Embryonic facial prominence (tissue), 1 donor: ENCODE results near the gene RIMS1.

Experiments
- DNase-seq: peaks from one replicate; pipeline ENCODE4 v3.0.0-alpha.2; 2016; ENCODE audit errors: extremely low spot score

RIMS1 gene

GRCh38 chr6:72245565-72245964 is 359.2 kb downstream of the RIMS1 start:
- no peak for DNase-seq

DNA sequence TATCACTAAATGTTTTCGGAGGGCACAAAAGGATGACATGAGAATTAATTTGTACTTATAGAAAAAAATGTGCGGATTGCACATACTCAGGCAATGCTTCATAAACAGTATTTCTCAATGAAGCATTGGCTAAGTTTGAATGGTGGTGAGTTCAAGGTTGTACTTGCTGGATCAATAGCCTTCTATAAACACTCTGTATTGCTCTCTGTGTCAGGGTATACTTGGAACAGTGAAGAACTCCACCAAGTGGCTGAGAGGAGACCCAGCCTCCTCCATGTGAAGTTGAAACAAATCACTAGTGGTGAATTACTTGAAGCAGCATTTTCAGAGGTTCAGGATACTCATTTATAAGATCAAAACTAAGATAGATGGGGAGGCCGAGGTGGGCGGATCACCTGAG is 360.6 kb downstream of the RIMS1 start:
- DNase-seq = no peak

DNA sequence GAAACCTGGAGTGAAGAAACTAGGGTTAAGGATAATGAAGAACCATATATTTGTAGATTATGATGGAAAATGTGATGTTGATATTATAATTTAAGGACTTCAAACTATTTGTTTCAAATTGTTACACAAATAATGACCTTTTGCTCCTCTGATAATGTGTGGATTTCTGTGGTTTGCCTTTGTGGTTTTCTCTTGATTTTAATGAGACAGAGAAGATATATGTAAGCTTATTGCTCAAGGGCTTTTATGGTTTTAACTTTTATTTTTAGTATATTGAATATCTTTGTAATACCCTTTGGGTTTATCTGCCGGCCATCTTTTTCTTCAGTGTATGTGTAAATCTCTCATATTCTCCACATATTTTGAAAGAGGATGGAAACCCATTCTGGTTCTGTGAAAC is 362.3 kb downstream of the RIMS1 start:
- DNase-seq = no peak

DNA sequence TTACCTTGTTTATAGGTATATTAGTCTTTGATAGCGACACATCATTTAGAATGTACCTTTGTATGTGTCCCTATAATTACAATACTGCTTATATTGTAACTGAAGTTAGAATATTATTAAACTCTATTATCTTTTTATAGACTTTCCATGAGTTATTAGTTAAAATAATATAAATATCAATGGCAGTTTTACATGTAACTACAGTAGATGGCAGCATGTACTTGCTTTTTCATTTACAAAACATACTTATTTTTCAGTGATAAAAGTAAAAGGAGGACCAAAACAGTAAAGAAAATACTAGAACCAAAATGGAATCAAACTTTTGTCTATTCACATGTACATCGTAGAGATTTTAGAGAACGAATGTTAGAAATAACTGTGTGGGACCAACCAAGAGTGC is 364.3 kb downstream of the RIMS1 start:
- DNase-seq = no peak

DNA sequence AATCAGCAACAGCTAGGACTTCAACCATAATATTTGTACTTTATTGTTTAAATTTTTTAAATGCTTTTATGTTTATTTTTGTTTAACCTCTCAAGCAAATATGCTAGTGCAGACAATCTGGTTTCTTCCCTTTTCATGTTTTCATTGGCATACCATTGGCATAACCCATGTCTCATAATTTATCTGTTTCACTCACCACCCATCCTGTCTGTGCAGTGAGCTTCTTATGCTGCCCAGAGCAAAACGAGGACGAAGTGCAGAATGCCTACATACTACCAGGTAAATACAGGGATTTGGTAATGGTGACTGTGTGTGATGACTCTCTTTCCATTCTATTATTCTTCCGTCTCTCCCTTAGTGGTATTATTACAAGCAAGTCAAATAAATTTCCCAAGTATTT is 374.1 kb downstream of the RIMS1 start:
- no peak for DNase-seq

GRCh38 chr6:72261554-72261953 is 375.2 kb downstream of the RIMS1 start:
- DNase-seq = no peak

- DNase-seq = no peak
Measured at GRCh38 chr6:72262254-72262653, 375.9 kb downstream of the RIMS1 start.

- DNase-seq = no peak
Measured at GRCh38 chr6:72267470-72267869, 381.1 kb downstream of the RIMS1 start.

DNA sequence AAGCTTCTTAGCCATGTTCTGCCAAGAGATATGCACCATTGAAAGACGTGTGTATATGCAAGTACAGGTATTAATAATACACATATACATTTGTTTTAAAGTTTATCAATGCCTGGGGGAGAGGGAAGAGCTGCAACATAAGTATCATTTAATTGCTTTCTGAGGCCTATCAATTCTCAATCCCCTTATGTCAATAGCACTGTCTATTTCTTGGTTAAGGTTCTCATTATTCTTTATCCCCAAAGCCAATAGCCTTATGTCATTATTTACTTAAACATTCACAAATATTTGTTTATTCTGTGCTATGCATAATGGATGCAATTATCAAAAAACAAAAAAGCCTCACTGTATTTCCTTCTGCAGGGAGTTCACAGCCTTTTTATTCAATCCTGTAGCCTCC is 385.2 kb downstream of the RIMS1 start:
- DNase-seq = no peak

DNA sequence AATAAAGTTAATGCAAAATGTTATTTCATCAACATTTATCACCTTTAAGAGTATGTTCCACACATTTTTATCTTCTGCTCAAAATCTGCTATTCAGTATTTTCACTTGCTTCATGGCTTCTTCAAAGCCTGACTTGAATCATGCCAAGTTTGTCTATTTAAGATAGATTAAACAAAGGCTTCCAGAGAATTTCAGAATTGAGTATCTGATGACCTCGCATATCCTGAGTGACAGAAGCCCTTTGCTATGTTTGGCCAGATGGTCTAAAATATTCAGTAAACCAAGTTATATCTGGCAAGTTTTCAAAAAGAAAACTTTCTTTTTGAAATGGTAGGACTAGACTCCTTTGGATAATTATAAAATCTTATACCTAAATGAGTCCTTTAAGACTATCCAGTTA is 386.6 kb downstream of the RIMS1 start:
- DNase-seq = no peak

DNA sequence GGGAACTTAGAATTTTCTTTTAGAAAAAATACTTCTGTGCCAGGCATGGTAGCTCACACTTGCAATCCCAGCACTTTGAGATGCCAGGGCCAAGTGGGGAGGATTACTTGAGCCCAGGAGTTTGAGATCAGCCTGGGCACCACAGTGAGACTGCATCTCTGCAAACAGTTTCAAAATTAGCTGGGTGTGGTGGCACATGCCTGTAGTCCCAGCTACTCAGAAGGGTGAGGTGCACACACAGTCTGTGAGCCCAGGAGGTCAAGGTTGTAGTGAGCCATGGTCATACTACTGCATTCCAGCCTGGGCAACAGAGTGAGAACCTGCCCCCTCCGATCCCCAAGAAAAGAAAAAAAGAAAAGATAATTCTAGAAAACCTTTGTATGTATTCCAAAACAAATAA is 389.5 kb downstream of the RIMS1 start:
- DNase-seq = no peak

- DNase-seq = no peak
Measured at GRCh38 chr6:72282201-72282600, 395.9 kb downstream of the RIMS1 start.

GRCh38 chr6:72283571-72283970 is 397.2 kb downstream of the RIMS1 start:
- no peak for DNase-seq

GRCh38 chr6:72286911-72287311 is 400.6 kb downstream of the RIMS1 start:
- no peak for DNase-seq

- DNase-seq = no peak
Measured at GRCh38 chr6:72287801-72288200, 401.5 kb downstream of the RIMS1 start.

- no peak for DNase-seq
Measured at GRCh38 chr6:72288592-72288991, 402.2 kb downstream of the RIMS1 start.

DNA sequence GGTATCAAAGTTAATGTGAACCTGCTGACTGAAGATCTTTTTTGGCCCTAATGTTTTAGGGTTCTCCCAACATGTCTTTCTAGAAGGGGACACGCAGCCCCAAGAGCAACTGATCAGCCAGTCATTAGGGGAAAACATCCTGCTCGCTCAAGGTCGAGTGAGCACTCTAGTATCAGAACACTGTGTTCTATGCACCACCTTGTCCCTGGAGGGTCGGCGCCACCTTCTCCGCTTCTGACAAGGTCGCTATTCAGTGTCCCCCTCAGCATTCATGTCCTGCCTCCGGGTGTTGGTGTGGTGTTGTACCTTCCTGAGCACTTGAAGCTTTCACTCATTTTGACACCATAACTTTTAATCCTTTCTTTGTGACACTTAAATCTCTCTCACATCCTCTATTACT is 404.3 kb downstream of the RIMS1 start:
- DNase-seq = no peak

DNA sequence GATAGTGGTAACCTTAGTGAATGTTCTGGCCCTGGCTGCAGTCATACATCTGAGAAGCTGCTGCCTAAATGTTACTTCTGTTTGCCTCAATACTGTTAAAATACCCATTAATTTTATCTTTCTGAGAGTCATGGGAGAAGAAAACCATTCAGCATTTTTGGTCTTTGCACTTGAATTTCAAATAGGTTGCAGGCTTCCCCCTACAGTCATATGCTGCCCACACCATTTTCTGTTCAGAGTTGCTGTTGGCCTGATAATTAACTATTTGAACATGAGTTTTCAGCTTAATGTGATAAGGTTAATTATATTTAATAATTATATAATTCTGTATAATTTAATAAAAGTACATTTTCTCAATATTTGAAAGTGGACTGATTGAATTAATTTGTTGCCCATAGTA is 410.0 kb downstream of the RIMS1 start:
- DNase-seq = no peak

DNA sequence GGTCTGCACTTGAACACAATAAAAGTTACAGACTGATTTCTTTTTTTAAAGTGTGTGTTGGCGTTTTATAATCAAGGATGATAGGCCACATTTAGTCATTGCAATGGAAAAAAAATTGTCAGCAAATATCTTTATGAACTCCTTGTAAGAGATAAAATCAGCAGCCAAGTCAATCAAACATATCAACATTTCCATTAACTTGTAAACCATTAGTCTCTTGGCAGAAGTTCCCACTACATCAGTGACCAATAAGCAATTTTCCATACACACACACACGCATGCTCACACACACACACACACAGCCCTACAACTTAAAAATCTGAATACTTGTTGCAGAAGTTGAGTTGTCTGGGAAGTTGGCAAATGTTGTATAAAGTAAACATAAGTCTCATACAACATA is 419.6 kb downstream of the RIMS1 start:
- DNase-seq = no peak

GRCh38 chr6:72316675-72317380 is 430.5 kb downstream of the RIMS1 start:
- no peak for DNase-seq

- peak; percentile 25 for DNase-seq
Measured at GRCh38 chr6:72321788-72322187, 435.4 kb downstream of the RIMS1 start.

- DNase-seq = no peak
Measured at GRCh38 chr6:72322771-72323170, 436.4 kb downstream of the RIMS1 start.

GRCh38 chr6:72324591-72324990 is 438.2 kb downstream of the RIMS1 start:
- no peak for DNase-seq

GRCh38 chr6:72328775-72329174 is 442.4 kb downstream of the RIMS1 start:
- DNase-seq = no peak
